Colonic mucosa (tissue), 4 donors: ENCODE data around the gene MALT1. TPM values are rescaled to one million over a fixed set of nuclear protein-coding genes. Genes with fewer than 3 reads are reported as not detected.

Experiments used
- DNase-seq: peaks from one replicate; pipeline ENCODE4 v3.0.0-alpha.2; 2020
- H3K27ac ChIP-seq: fragments of 200-600 bp; one replicate; pipeline ENCODE4 v1.8.0; 2021
- H3K27me3 ChIP-seq: fragments of 200-600 bp; one replicate; pipeline ENCODE4 v1.8.0; 2021
- H3K36me3 ChIP-seq: fragments of 200-600 bp; one replicate; pipeline ENCODE4 v1.8.0; 2021
- H3K4me1 ChIP-seq: fragments of 200-600 bp; one replicate; pipeline ENCODE4 v1.8.0; 2021; ENCODE audit warnings: mild to moderate bottlenecking
- H3K4me3 ChIP-seq: fragments of 200-600 bp; one replicate; pipeline ENCODE4 v1.8.0; 2021
- H3K9ac ChIP-seq, 2 donors: one replicate each; pipeline ENCODE4 v1.7.0; 2013; ENCODE audit warnings: control low read depth in 2 of 2, low read depth in 2 of 2, low read length in 2 of 2
- H3K9me3 ChIP-seq: fragments of 200-600 bp; one replicate; pipeline ENCODE4 v1.8.0; 2021
- intact Hi-C: fragments of 100-400 bp; cut with DNase I; formaldehyde crosslinking; loops from one replicate; pipeline ENCODE4 v1.14.1; 2022
- total RNA-seq, 2 donors: library from RNA; stranded (reverse); fragmentation: NEBNext Ultra II Directional in 1 of 2; extraction: Animal tissue kit (Norgen Biotek cat#: 25700) in 1 of 2; gene quantifications; one replicate each; pipeline ENCODE4 v1.2.1, GENCODE V29; 2021
- TF ChIP-seq, protein P1 (sequence below): fragments of 200-600 bp; IDR thresholded peaks from one replicate; pipeline ENCODE4 v1.8.0; 2022; ENCODE audit warnings: antibody characterized with exemption, mild to moderate bottlenecking
- donor health status: healthy.
- donor health status: DM: no; HTN: no; CAD: no.
- donor health status: DM: no; HTN: no; CAD: no.

Gene MALT1
- total RNA-seq, 2 donors from 2014 or later, result 22.1 to 30.9 TPM

DNA sequence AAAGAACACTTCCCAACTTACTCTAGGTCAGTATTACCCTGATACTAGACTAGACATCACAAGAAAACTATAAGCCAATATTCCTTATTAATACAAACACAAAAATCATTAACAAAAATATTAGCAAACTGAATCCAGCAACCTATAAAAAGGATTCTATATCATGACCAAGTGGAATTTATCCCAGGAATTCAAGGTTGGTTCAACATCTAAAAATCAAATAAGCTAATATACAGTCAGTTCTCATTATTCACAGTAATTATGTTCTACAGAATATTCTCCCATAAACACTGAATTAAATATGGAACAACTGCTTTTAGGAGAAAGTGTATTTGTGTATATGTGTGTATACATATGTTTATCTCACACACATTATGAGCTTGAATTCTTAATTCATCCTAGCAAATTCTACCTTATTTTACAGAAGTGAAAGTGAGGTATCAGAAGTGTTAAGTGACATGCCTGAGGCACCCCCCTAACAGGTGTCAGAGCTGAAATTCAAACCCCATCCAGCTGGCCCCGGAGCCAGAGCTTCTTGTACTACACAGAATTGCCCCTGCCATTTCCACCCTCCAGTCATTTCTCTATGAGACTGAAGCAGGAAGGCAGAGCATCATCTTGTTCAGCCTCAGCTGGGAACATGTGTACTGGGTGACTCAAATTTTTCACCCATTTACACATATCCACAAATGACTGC lies 77.8 kb downstream of the MALT1 start:
- no peak overlapping the region for H3K9ac ChIP-seq
- TF ChIP-seq, protein P1, sequence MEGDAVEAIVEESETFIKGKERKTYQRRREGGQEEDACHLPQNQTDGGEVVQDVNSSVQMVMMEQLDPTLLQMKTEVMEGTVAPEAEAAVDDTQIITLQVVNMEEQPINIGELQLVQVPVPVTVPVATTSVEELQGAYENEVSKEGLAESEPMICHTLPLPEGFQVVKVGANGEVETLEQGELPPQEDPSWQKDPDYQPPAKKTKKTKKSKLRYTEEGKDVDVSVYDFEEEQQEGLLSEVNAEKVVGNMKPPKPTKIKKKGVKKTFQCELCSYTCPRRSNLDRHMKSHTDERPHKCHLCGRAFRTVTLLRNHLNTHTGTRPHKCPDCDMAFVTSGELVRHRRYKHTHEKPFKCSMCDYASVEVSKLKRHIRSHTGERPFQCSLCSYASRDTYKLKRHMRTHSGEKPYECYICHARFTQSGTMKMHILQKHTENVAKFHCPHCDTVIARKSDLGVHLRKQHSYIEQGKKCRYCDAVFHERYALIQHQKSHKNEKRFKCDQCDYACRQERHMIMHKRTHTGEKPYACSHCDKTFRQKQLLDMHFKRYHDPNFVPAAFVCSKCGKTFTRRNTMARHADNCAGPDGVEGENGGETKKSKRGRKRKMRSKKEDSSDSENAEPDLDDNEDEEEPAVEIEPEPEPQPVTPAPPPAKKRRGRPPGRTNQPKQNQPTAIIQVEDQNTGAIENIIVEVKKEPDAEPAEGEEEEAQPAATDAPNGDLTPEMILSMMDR, result no peak
- no peak for DNase-seq
- peaks cover 11% of the 10 kb centered on the region for H3K36me3 ChIP-seq
- H3K9me3 ChIP-seq, result no peaks in the 10 kb centered on the region
- no peaks in the 10 kb centered on the region for H3K4me1 ChIP-seq
- no peak overlapping the region for H3K27ac ChIP-seq
- no peaks in the 10 kb centered on the region for H3K27me3 ChIP-seq
- intact Hi-C loops, result no loop called here
- H3K4me3 ChIP-seq, result no peak overlapping the region

- DNase-seq, result no peak
- no peaks in the 10 kb centered on the region for H3K27me3 ChIP-seq
- no peaks in the 10 kb centered on the region for H3K9me3 ChIP-seq
- H3K27ac ChIP-seq, result no peak overlapping the region
- H3K4me3 ChIP-seq, result no peak overlapping the region
- no peaks in the 10 kb centered on the region for H3K36me3 ChIP-seq
- H3K9ac ChIP-seq, result no peak overlapping the region
- no peaks in the 10 kb centered on the region for H3K4me1 ChIP-seq
- intact Hi-C loops, result no loop called here
- TF ChIP-seq, protein P1, result no peak
Observed at GRCh38 chr18:58753976-58754375, 82.7 kb downstream of the MALT1 start.

DNA sequence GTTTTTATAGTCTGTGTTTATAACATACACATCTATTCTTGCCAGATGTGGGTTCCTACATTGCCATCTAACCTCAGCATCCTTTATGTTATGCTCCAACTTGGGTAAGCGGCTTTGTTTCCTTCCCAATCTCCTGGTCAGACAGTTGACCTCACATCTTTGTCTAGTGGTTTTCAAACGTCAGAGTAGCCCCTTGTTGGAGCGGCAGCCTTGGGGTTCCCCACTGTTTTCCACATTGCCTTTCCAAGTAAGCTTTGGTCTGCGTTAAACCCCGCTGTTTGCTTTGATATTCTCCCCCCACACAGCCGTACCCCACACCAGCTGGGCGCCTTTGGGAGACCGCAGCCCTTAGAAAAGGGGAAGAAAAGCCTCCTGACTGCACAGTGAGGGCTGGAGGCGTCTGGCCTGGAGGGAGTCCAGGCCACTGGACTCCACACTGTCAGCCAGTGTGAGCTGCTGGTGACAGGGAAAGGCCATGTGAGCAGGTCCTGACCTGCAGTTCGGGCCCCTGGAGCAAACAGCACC lies 83.3 kb downstream of the MALT1 start:
- Histone ChIP-seq H3K36me3 (no peaks in the 10 kb centered on the region), H3K9ac (no peak overlapping the region), H3K4me3 (no peak overlapping the region), H3K4me1 (no peaks in the 10 kb centered on the region), H3K27me3 (no peaks in the 10 kb centered on the region), H3K27ac (no peak overlapping the region), H3K9me3 (no peaks in the 10 kb centered on the region)
- DNase-seq, result no peak
- intact Hi-C loops, result no loop called here
- TF ChIP-seq, protein P1, result no peak

DNA sequence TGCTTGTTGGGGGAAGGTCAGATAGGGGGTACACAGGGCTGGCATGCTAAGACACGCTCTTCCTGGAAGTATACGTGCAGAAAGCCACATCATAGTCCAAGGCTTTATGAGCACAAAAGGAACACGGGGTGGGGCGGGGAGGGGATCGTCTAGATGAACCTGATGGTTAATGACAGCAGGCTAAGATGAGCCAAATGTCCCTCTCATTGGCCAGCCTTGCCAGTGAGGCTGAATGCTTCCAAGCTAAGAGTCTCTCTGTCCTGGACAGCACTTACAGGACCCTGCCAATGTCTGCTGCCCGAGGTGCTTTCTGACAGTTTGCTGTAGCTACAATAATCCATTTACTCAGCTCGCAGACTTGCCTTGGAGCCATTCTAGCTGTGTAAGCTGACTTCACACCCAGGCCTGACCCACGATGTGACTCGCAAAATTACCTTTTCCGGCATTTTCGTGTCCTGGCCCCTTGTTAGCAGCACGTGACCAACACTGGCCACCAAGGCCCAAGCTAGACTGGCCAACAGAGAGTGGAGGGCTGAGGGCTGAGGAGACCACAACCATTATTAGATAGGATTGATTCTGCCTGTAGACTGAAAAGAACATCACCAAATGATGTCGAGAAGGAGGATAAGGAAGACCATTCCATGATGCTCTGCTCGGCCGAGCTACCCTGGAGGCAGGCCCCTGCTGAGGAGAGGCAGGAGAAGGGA lies 84.2 kb downstream of the MALT1 start:
- no peaks in the 10 kb centered on the region for H3K27me3 ChIP-seq
- H3K9ac ChIP-seq, result no peak overlapping the region
- H3K4me3 ChIP-seq, result no peak overlapping the region
- intact Hi-C loops, result no loop called here
- no peak overlapping the region for H3K27ac ChIP-seq
- no peaks in the 10 kb centered on the region for H3K36me3 ChIP-seq
- H3K4me1 ChIP-seq, result no peaks in the 10 kb centered on the region
- TF ChIP-seq, protein P1, result no peak
- no peaks in the 10 kb centered on the region for H3K9me3 ChIP-seq
- DNase-seq, result peak; percentile 49

DNA sequence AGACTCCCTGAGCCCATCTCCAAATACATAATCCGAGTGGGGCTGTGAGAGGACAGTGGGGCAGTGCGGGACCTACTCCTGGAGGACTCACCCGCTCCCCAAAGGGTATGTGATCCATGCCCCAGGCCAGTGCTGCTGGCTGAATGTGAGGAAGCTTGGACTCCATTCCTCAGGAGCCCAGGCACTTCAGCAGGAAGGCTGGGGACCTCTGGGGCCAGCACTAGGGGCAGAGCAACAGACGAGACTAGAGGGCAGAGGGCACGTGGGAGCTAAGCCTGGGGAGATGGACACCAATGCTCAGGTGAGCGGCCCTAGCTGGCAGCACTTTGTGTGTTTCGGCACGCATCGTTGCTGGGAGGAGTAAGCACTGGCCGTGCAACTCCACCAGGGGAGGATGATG lies 84.9 kb downstream of the MALT1 start:
- H3K4me1 ChIP-seq, result no peaks in the 10 kb centered on the region
- no peaks in the 10 kb centered on the region for H3K27me3 ChIP-seq
- TF ChIP-seq, protein P1, result no peak
- no peaks in the 10 kb centered on the region for H3K9me3 ChIP-seq
- no peaks in the 10 kb centered on the region for H3K36me3 ChIP-seq
- no peak overlapping the region for H3K4me3 ChIP-seq
- intact Hi-C loops, result no loop called here
- DNase-seq, result no peak
- no peak overlapping the region for H3K9ac ChIP-seq
- no peak overlapping the region for H3K27ac ChIP-seq
